Lower leg skin (tissue), 3 donors: Measurements from ENCODE around the gene CALN1.

Source experiments
- POLR2A ChIP-seq, 2 donors: fragments of 450-650 bp; IDR thresholded peaks; one replicate each; pipeline ENCODE4 v1.6.1; 2016 to 2017; ENCODE audit warnings: antibody characterized with exemption in 2 of 2, mild to moderate bottlenecking in 1 of 2, moderate library complexity in 1 of 2
- TF ChIP-seq, protein P1 (sequence below), 3 donors: fragments of 450-650 bp; IDR thresholded peaks; one replicate each; pipeline ENCODE4 v1.5.1; 2016; ENCODE audit warnings: antibody characterized with exemption in 3 of 3, mild to moderate bottlenecking in 3 of 3, moderate library complexity in 2 of 3

DNA sequence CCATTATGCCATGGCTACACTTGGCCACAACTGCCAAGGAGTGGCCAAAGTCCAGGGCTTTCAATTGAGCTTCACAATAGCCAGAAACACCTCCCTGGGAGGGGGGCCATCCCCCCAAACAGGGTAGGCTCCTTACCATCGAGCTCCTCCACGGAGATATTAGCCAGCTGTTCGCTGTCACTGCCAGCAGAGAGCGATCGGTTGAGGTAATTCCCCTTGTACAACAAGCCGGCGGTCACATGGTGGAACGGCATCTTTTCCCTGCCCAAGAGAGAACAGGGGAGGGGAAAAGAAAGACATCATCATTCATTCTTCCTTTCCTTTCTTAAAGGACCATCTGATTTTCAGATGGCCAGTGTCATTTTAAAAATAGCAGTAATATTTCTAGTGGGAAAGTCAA is 133.6 kb downstream of the CALN1 start:
- TF ChIP-seq, protein P1, sequence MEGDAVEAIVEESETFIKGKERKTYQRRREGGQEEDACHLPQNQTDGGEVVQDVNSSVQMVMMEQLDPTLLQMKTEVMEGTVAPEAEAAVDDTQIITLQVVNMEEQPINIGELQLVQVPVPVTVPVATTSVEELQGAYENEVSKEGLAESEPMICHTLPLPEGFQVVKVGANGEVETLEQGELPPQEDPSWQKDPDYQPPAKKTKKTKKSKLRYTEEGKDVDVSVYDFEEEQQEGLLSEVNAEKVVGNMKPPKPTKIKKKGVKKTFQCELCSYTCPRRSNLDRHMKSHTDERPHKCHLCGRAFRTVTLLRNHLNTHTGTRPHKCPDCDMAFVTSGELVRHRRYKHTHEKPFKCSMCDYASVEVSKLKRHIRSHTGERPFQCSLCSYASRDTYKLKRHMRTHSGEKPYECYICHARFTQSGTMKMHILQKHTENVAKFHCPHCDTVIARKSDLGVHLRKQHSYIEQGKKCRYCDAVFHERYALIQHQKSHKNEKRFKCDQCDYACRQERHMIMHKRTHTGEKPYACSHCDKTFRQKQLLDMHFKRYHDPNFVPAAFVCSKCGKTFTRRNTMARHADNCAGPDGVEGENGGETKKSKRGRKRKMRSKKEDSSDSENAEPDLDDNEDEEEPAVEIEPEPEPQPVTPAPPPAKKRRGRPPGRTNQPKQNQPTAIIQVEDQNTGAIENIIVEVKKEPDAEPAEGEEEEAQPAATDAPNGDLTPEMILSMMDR (IDR thresholded peaks at IDR 0.05): no peak
- no peak for TF ChIP-seq POLR2A (IDR thresholded peaks at IDR 0.05)
